ENCODE results near the gene ATF6B.

Gene ATF6B

DNA sequence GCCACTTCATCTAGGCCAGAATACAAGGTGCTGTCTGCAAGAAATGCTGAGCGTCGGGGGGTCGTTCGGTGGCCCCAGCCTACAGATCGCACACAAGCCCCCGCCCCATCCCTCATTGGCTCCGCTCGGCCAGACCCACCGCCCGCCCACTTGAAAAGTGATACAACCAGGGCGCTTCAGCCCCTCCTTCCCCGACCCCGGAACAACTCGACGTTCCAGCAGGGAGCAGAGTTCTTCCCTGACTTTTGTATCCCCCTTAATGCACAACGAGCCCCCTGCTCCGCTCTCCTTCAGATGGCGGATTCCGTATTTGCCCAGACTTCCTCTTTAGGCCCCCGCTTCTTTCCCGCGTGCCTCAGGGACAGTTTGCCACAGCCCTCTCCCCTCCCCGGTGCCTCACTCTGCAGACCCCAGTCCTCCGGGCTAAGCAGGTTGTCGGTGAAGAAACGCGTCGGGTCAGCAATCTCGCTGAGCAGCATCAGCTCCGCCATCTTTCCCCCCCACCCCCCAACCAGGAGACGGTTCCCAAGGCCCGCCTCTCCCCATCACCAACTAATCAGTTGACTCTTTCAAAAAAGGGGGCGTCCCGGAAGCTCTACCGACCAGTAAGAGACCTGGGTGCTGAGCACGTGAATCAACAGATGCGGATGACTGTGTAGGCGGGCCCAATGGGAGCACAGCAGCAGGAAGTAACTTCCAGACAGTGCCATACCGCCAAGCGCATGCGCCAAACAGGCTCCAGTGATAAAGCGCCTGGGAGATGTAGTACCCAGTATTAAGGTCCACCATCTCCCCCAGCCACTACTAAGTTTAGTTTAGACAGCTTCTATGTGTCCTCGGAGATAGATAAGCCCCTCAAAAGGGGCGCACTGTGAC is at the start of gene ATF6B:
Gene ATF6B (minus strand): TSS at position 530 of the 876 bp plus-strand sequence. CDS start 39 bp downstream, at position 491.
- peak; percentile 99 for DNase-seq

DNA sequence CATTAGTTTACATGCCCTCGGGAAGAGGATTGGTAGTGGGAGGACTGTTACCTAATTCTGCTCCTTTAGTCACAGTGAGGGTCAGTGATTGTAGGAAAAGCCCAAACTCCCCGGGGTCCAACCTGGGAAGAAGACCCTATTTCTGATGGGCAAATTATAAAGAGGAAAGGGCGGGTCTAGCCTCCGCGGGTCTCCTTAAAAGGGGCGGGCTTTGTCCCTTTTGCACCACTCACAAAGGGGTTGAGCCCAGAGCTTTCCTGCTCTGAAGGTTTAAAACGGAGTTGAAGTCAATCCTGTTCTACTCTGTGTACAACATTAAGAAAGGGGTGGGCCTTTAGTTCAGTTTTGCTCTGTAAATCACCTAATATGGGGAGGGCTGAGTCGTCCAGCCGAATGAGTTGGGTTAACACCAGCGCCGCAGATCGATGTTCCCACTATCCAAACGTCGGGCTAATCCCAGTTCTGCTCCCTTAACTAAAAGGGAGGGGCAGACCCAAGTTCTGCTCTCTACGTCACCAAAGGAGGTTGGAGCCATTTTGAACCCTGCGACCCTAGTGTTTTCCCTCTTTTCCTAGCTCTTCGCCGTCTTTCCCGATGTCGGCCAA is 49.2 kb upstream of the ATF6B start:
- DNase-seq, result no peak

DNA sequence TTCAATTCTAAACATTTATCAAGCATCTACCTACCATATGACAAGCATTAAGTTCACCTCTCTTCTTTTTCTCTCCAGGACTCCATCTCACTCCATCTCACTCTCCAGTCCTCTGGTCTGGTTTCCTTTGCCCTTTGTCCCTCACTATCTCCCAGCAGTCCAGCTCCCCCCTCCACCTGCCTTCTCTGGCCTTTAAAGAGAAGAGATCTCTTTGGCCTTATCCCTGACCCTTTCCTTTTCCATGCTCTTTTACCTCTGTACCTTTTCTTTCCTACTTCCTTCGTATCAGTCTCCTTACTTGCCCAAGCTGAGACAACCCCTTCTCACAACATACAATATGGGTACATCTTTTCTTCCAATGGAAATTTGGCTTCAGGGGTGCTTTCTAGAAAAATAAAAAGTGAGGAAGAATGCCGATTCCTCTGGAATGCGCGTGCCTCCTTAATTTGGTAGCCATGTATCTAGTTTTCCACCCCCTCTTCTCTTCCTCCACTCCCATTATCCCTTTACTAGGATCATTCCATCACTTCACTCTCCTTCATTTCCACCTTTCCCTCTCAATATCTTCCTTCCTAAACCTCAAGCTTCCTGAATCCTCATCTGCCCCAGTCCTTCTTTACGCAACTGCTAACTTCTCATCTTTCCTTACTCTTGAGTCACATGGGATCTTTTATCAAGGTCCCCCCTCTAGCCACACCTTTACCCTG is 48.6 kb upstream of the ATF6B start:
- DNase-seq, result no peak

DNA sequence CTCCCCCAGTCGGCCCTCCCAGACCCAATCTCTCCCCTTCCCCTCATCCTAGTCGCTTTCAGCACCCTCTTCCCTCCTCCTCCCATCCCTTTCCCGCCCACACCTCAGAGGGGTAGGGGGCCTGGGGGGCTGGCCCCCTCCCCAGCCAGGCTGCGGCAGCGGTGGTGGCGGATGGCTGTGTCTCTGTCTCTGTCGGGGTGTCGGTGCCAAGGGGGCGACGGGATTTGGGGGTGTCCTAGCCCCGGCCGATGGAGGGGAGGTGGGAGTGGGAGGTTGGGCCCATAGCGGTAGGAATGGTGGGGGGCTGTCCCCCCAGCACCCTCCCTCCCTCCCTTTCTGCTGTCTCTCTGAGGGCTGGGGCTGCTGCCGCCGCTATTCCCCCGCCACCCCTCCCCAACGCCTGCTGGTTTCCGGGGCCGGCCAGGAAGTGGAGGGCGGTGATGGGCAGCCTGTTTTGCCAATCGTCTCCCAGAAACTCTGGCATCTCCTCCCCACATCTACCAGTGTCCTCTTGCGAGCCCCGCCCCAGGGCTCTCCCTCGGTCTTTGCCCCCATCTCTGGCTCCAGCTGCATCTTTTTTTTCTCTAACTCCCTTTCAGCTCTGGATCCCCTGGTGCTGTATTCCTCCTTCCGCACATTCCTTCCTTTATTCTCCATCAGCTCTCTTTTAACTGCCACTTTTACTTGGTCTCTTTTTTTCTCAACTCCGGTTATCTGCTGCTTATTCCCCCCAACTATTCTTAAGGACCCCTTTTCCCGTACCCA is 47.8 kb upstream of the ATF6B start, which contains the start of gene AGPAT1:
Gene AGPAT1 (minus strand): TSS at position 374 of the 765 bp plus-strand sequence. CDS start 4,588 bp downstream, outside the sequence.
- DNase-seq, result peak; percentile 99

DNA sequence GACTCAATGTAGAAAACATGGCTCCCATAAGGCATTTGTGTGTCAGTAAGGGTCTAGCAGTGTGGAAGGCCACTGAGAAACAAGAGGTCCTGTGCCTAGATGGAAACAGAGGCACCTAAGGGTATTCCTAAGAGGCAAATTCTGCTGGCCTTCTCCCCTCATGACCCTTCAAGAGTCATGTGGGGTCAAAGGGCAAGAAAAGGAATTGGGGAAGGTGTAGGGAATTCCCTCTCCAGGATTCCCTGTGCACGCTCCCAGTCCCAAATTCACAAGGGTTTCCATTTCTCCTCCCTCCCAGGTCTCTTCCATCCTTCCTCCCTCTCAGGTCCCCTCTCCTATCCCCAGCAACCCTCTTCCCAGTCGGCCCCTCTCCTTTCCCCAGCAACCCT is 47.3 kb upstream of the ATF6B start:
- no peak for DNase-seq

DNA sequence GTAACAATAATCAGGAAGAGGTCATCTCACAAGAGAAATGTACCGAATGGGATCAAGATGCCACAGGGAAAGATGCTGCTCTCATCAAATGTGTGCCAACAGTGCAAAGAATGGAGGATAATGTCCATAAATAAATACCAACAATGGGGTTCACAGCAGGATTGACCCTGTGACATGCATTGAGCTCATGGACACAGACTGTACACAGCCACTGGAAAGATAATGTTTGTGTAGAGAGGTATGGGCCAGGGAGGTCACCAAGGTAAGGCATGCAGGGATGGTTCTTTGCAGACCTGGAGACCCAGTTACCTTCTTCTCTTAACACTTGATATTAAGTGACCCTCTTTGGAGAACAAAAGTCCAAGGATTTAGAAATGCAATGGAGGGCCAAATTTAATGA is 46.4 kb upstream of the ATF6B start:
- DNase-seq, result no peak

DNA sequence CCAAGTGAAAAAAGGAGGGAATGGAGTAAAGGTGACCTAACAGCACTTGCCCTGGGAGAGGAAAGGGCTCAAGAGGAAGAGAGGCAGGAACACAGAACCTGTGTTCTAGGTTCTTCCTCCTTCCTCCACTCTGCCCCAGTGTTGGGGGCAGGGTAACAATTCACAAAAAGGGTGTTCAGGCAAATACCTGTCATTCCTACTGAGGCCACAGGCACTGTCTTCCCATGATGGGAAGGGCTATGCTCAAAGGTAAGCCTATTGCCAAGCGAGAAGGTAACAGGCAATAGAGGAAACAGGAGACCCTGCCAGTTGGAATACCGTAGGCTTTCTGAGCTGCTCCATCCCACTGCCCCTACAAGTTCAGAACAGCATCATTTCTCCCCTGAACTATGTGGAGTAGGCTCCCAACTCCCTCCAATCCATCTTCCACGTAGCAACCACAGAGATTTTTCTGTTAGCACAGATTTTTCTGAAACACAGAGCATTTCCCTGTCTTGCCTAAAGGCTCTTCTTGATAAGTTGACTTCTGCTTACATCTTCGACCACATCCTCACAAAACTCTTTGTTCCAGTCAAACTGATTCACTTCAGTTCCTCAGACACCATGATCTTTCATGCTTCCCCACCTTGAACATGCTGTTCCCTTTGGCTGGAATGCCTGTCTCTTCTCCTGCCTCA is 45.1 kb upstream of the ATF6B start:
- DNase-seq, result no peak

DNA sequence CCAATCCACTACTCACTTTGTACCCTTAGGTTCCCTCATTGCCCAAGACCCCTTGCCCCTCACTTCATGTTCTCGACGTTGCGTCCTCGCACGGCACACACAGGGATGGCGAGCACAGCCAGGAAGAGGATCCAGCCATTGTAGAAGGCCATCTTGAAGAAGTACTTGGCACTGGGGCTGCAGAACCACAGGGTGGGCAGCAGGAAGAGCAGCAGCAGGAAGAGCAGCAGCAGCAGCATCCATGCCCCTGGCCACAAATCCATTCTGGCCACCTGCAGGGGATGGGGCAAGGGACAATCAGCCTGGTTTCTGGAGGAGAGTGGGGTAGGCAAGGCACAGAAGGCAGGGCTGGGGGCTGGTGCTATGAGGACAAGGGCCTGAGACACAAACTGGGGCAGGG is 43.2 kb upstream of the ATF6B start:
- no peak for DNase-seq

DNA sequence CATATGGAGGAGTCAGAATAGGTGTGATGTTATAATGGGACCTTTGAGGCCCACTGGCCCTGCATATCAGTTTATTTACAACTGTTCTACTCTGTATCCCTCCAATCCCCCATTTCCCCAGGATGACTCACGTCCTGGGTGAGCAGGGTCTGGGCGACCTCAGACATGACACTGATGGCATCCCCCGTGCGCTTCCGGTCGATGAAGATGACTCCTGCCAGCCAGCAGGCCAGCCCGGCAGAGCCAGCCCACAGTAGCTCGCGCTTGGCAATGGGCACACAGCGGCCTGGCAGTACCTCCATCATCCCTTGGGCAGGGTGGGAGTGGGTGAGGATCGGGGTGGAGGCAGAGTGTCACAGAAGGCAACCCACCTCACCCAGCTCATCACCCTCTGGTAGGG is 42.2 kb upstream of the ATF6B start:
- DNase-seq, result no peak

DNA sequence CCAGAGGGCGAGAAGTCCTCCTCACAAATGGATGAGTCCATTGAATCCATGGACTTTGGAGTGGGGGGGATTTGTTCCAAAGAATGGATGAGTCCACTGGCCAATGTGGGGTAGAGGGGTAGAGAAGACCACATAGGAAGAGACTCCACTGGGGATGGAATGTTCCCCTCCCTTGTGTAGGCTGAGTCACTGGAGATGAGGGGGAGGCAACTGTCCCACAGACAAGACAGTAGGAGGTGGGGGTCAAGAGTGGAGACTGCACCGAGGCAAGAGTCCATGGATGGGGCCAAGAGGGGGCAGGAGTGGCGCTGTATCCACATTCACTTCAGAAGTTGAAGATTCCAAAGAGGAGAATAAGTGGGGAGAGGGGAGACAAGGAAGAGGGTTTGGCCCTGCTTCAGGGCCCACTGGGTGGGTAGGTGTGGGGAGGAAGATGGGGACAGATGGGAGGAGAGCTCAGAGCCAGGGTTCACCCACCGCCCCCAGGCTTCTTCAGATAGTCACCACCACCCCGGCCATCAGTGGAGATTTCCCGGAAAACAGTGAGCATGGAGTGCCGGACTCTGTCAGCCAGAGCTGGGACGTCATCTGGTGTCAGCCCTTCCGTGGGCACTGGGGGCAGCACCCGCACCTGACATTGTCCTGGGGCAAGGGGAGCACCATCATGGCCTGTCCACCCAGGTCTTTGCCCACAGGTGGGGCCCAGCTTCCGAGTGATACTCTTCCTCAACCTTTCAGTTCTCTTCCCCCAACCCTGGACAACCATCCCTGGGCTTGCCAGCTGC is 41.0 kb upstream of the ATF6B start:
- no peak for DNase-seq

DNA sequence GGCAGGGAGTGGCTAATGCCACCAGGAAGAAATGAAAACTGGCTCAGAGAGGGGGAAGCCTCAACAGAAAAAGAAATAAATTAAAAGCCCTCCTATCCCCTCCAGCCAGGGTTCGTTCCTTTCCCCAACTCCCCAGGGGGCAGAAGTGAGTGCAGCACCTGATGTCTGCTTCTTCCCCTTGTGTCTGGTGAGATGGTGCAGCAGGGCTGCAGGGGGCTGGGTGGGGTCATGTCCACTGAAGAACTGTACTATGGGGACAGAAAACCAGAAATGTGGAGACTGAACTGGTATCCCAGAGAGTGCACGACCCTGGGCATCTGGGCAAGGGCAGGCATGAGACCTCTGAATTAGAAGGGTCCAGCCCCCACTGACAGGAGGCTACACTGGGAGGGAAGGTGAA is 40.3 kb upstream of the ATF6B start:
- no peak for DNase-seq

DNA sequence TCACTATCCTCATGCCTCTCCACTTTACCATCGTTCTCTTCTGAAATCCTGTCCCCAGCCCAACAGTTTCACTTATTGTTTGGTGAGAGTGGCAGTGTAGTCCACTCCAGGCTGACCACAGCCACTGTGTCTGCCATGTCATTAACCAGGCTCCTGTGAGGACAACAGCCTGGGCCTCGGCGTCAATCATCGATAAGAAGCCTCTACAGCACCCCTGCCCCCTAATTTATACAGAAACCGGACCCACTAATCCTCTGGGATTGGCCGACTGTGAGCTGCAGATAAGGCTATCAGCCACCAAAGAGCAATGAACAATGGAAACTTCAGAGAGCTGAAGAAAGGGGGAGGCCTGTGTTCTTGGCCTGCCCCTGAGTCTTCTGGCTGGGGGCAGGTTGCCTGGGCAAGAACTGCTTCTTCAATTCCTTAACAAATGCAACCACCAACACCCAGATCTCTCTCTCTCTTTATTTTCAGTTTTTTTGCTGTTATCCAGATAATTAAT is 39.8 kb upstream of the ATF6B start:
- DNase-seq, result no peak

DNA sequence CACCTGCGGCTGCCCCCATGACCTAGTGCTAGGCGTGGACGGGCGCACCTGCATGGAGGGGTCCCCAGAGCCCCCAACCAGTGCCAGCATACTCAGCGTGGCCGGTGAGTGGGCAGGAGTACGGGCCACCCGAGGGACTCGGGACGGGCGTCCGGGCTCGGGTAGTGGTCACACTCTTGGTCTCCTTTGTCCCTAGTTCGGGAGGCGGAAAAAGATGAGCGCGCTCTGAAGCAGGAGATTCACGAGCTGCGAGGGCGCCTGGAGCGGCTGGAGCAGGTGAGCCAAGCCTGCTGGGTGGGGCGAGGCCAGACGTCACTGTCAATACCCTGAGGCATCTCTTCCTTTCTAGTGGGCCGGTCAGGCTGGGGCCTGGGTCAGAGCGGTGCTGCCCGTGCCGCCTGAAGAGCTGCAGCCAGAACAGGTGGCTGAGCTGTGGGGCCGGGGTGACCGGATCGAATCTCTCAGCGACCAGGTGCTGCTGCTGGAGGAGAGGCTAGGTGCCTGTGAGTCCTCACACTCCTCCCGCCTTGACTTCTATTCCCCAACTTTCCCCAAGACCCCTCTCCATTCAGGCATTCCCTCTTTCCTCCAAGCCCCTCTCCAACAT is 39.2 kb upstream of the ATF6B start:
- no peak for DNase-seq

DNA sequence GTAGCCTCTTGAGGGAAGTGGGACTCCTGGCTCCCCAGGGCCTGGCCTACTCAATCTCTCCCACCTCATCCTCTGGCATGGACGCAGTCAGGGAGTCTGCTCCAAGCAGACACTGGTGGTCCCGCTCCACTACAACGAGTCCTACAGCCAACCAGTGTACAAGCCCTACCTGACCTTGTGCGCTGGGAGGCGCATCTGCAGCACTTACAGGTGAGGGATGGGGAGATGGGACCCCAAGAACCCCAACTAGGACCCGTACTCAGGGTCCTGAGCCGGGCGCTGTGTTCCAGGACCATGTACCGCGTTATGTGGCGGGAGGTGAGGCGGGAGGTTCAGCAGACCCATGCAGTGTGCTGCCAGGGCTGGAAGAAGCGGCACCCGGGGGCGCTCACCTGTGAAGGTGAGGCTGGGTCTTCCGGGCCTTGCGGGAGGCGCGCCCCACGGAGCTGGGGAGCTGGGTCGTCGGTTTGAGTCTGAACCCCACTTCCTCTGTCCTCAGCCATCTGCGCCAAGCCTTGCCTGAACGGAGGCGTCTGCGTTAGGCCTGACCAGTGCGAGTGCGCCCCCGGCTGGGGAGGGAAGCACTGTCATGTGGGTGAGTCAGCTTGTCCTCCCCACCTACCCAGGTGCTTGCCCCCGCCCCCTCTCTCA is 38.5 kb upstream of the ATF6B start:
- no peak for DNase-seq

DNA sequence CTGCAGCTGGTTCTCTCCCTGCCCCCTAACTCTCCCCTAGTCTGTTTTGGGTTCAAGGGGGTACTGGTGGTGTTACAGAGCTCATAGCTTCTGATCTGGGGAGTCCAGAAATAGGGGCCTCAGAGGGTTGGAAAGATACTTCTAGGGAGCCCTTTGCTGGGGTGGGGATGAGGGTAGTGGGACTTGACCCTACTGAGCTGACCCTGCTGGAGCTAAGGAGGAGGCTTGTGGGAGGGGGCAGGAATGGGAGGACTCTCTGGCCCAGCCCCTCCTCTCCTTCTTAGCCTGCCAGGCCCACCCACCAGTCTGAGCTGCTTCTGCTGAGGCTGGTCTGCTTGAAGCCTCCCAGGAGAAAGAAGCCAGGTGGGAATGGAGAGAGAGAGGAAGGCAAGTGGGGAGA is 36.2 kb upstream of the ATF6B start, which contains the start of gene EGFL8:
Gene EGFL8 (plus strand): TSS at position 301 of the 400 bp plus-strand sequence. CDS start 1,571 bp downstream, outside the sequence.
- DNase-seq, result no peak

DNA sequence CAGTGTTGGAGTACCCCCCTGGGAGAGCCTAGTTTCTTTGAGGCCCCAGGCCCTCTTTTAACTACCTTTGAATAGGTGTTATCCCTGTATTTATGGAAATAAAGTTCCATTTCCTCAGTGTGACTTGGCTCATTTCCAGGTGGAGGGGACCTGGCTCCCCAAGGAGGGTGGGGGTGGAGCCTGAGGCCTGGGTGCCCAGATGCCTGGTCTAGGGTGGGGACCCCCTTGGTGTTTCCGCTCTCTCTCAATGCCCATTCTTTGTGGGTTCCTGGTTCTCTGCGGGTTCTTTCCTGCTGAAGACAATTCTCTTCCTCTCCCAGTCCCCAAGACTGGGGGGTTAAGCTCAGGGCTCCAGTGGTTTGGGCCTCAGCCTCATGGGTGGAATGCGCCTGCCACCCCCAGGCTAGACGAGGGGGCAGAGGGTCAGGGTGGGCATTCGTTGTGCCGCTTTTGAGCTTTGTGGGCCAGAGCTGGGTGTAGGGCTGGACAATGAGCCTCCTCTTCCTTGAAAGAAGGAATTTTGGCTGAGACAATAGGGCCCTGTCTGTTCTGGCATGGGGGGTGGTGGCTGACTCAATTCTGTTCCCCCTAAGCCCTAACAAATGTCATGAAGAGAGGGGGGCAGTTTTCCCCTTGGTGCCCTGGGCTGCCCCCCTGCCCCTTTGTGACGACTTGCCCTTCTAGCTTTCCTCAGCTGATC is 35.7 kb upstream of the ATF6B start:
- DNase-seq, result no peak

DNA sequence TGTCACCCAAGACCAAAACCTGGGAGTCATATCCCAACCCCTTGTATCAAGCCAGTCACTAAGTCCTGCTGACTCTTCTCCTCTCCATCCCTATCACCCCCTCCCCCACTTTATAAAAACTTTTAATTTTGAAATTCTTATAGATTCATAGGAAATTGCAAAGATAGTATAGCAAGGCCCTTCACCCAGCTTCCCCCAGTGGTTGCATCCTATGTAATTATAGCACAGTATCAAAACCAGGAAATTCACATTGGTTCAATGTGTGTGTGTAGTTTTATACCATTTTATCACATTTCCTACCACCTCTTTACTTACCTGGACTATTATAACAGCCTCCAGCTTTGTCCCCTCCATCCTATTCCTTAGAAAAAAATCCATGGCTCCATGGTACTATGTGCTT is 30.0 kb upstream of the ATF6B start:
- DNase-seq, result no peak

DNA sequence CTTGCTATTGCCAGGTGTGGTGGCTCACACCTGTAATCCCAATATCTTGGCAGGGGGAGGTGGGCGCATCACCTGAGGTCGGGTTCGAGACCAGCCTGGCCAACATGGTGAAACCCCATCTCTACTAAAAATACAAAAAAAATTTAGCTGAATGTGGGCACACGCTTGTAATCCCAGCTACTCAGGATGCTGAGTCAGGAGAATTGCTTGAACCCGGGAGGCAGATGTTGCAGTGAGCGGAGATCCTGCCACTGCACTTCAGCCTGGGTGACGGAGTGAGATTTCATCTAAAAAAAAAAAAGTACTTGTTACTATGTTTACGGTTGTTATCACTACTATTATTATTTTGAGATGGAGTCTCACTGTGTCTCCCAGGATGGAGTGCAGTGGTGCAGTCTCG is 28.8 kb upstream of the ATF6B start:
- no peak for DNase-seq

DNA sequence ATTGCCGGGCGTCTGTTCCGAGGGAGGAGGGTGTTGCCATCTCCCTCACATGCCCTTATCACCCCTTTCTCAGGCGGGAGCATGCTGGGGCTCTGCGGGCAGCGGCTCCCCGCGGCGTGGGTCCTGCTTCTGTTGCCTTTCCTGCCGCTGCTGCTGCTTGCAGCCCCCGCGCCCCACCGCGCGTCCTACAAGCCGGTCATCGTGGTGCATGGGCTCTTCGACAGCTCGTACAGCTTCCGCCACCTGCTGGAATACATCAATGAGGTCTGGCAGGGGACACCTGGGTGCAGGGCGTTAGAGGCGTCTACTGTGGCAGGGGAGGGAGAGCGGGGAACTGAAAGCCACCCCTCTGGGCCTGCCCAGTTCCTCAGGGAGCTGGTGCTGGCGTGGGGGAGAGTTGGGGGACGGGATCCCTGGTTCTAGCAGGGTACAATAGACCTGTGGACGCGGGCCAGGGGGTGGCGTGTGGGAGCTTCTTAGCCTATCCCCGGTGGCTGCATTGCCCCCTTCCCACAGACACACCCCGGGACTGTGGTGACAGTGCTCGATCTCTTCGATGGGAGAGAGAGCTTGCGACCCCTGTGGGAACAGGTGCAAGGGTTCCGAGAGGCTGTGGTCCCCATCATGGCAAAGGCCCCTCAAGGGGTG is 26.6 kb upstream of the ATF6B start:
- peak; percentile 84 for DNase-seq

Measured in eye (tissue), 1 donor.